T-helper 22 cell (primary cell): Measurements from ENCODE around the gene TAB3.

Experiments used
- DNase-seq: peaks from one replicate; pipeline ENCODE4 v3.0.0-alpha.2; 2020; ENCODE audit warnings: low read depth

TAB3 gene

GRCh38 chrX:30883138-30883537 lies 5.9 kb downstream of the TAB3 start:
- no peak for DNase-seq

GRCh38 chrX:30881797-30882196 lies 7.3 kb downstream of the TAB3 start:
- no peak for DNase-seq

- no peak for DNase-seq
These were observed 7.7 kb downstream of the TAB3 start for GRCh38 chrX:30881390-30881789.

GRCh38 chrX:30880058-30880457 lies 9.0 kb downstream of the TAB3 start:
- no peak for DNase-seq

GRCh38 chrX:30876367-30876766 lies 12.7 kb downstream of the TAB3 start:
- DNase-seq = no peak

GRCh38 chrX:30875957-30876356 lies 13.1 kb downstream of the TAB3 start:
- DNase-seq = no peak

GRCh38 chrX:30874851-30875250 lies 14.2 kb downstream of the TAB3 start:
- DNase-seq = no peak

- no peak for DNase-seq
These were observed 18.5 kb downstream of the TAB3 start for GRCh38 chrX:30870572-30870971.

- no peak for DNase-seq
These were observed 23.4 kb downstream of the TAB3 start for GRCh38 chrX:30865612-30866011.

GRCh38 chrX:30865015-30865414 lies 24.0 kb downstream of the TAB3 start:
- DNase-seq = no peak

- no peak for DNase-seq
These were observed 24.7 kb downstream of the TAB3 start for GRCh38 chrX:30864383-30864785.

- no peak for DNase-seq
These were observed 25.1 kb downstream of the TAB3 start for GRCh38 chrX:30863974-30864373.

- DNase-seq = no peak
These were observed 31.0 kb downstream of the TAB3 start for GRCh38 chrX:30858098-30858497.

GRCh38 chrX:30851449-30851848 lies 37.6 kb downstream of the TAB3 start:
- DNase-seq = no peak

GRCh38 chrX:30835373-30835772 lies 53.7 kb downstream of the TAB3 start:
- no peak for DNase-seq

- no peak for DNase-seq
These were observed 55.2 kb downstream of the TAB3 start for GRCh38 chrX:30833896-30834295.

- DNase-seq = no peak
These were observed 58.0 kb downstream of the TAB3 start for GRCh38 chrX:30831082-30831481.

- DNase-seq = no peak
These were observed 58.6 kb downstream of the TAB3 start for GRCh38 chrX:30830326-30830943.

GRCh38 chrX:30824275-30824674 lies 64.8 kb downstream of the TAB3 start:
- DNase-seq = no peak

GRCh38 chrX:30822764-30823163 lies 66.3 kb downstream of the TAB3 start:
- DNase-seq = no peak

- DNase-seq = no peak
These were observed 66.9 kb downstream of the TAB3 start for GRCh38 chrX:30822068-30822681.

- DNase-seq = no peak
These were observed 67.9 kb downstream of the TAB3 start for GRCh38 chrX:30821116-30821515.

- DNase-seq = no peak
These were observed 70.0 kb downstream of the TAB3 start for GRCh38 chrX:30819080-30819479.

GRCh38 chrX:30816079-30816478 lies 73.0 kb downstream of the TAB3 start:
- no peak for DNase-seq
